Progenitor cell of endocrine pancreas (in vitro differentiated cells): ENCODE measurements around the gene DENND6B. TPM values are rescaled to one million over a fixed set of nuclear protein-coding genes. Genes with fewer than 3 reads are reported as not detected.

Experiments
- DNase-seq: peaks from one replicate; pipeline ENCODE4 v3.0.0; 2021; ENCODE audit warnings: low spot score; ENCODE audit not compliant: unreplicated experiment
- H3K27ac Mint-ChIP-seq: 2 replicates; pipeline ENCODE4 v1.8.0; 2021; ENCODE audit warnings: mild to moderate bottlenecking, moderate library complexity, mixed read lengths
- H3K27me3 Mint-ChIP-seq: 2 replicates; pipeline ENCODE4 v1.8.0; 2021; ENCODE audit warnings: mixed read lengths
- H3K36me3 Mint-ChIP-seq: 2 replicates; pipeline ENCODE4 v1.8.0; 2022; ENCODE audit warnings: mixed read lengths; ENCODE audit not compliant: insufficient read depth
- H3K4me1 Mint-ChIP-seq: 2 replicates; pipeline ENCODE4 v1.8.0; 2021; ENCODE audit warnings: low read depth, mixed read lengths
- H3K4me3 Mint-ChIP-seq: 2 replicates; pipeline ENCODE4 v1.8.0; 2021; ENCODE audit warnings: low read depth, mild to moderate bottlenecking, moderate library complexity, mixed read lengths
- H3K9me3 Mint-ChIP-seq: 2 replicates; pipeline ENCODE4 v1.8.0; 2021; ENCODE audit warnings: low read depth, mixed read lengths
- total RNA-seq: library from RNA; stranded (reverse); gene quantifications from 2 replicates; pipeline ENCODE4 v1.2.1, GENCODE V29; 2021
- TF ChIP-seq, protein P1 (sequence below): fragments of 200-600 bp; sonication (generic); IDR thresholded peaks from one replicate; pipeline ENCODE4 v1.5.0; 2021; ENCODE audit warnings: antibody characterized with exemption, mild to moderate bottlenecking; ENCODE audit not compliant: unreplicated experiment

Gene DENND6B
- total RNA-seq, 1 donor from 2014 or later = 36.4 TPM

DNA sequence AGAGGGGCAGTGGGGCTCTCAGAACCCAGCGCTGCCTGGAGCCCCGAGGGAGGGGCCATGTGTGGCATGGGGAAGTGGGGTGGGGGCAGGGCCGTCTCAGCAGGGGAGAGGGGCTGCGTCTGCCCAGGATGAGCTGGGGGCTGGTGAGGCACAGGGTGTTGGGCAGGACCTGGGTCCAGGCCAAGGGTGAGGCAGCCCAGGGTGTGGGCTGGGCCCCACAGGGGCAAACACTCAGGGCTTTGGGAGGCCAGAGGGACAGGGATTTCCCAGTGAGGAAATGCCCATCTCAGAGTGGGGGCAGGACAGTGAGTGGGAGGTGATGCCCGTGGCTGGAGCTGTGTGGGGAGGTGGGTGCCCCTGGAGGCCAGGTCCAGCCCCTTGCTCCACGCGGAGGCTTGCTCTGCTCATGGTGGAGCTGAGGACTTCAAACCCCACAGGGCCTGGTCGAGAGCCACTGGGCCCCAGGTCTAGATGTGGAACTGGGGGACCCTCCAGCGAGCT, 24.7 kb downstream of the DENND6B start:
- no peak overlapping the region for H3K4me3 Mint-ChIP-seq
- no peak overlapping the region for H3K27ac Mint-ChIP-seq
- H3K9me3 Mint-ChIP-seq = no peaks in the 10 kb centered on the region
- H3K27me3 Mint-ChIP-seq = no peaks in the 10 kb centered on the region
- no peak for DNase-seq
- no peaks in the 10 kb centered on the region for H3K36me3 Mint-ChIP-seq
- TF ChIP-seq, protein P1, sequence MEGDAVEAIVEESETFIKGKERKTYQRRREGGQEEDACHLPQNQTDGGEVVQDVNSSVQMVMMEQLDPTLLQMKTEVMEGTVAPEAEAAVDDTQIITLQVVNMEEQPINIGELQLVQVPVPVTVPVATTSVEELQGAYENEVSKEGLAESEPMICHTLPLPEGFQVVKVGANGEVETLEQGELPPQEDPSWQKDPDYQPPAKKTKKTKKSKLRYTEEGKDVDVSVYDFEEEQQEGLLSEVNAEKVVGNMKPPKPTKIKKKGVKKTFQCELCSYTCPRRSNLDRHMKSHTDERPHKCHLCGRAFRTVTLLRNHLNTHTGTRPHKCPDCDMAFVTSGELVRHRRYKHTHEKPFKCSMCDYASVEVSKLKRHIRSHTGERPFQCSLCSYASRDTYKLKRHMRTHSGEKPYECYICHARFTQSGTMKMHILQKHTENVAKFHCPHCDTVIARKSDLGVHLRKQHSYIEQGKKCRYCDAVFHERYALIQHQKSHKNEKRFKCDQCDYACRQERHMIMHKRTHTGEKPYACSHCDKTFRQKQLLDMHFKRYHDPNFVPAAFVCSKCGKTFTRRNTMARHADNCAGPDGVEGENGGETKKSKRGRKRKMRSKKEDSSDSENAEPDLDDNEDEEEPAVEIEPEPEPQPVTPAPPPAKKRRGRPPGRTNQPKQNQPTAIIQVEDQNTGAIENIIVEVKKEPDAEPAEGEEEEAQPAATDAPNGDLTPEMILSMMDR = no peak
- peaks cover 22% of the 10 kb centered on the region for H3K4me1 Mint-ChIP-seq

DNA sequence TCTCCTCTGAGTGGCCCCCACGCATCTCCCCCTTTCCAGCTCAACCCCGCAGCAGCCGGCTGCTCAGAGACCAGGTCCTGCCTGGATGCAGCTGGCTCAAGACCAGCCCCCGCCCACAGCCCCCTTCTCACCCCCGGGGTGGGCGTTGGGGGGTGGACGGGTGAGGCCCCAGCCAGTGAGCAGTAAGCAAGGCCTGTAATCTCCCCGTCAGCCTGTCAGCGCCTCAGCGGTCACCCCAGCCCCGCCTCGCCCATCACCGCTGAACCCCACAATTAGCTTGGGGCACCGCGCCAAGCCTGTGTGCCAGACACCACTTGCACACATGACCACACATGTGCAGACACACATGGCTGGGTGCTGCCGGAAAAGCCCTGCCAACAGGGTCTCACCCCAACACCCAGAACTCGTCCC, 25.2 kb downstream of the DENND6B start:
- Mint-ChIP-seq H3K4me1 (peaks cover 22% of the 10 kb centered on the region), H3K27ac (no peak overlapping the region), H3K36me3 (no peaks in the 10 kb centered on the region), H3K9me3 (no peaks in the 10 kb centered on the region), H3K27me3 (no peaks in the 10 kb centered on the region), H3K4me3 (no peak overlapping the region)
- TF ChIP-seq, protein P1 = no peak
- DNase-seq = no peak

DNA sequence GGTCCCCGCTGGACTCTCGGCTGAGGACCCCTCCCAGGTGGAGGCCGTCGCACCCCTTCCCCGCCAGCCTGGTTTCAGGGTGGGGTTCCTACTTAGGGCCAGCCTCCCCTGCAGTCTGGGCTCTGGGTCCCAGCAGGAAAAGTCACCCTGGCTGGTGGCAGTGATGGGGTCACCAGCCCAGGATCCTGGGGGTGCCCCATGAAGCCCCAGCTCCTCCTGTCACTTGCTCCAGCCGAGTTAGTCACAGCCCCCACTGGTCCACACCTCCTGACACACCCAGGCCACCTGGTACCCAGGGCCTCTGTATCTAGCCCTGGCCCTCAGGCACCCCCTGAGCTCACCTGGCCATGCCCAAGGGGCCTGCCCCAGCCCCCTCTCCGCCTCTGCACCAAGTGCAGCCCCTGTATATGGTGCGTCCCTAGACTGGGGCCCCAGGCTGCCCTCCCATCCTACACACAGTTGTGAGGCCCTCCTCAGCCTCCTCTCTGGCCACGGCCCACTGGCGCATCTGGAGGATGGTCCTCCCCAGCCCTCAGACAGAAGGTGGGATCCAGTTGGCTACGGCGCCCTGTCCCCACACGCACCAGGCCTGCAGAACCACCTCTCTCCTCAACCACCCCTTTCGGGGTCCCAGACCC, 26.1 kb downstream of the DENND6B start:
- H3K27ac Mint-ChIP-seq = peak overlapping the region; percentile 10
- TF ChIP-seq, protein P1 = no peak

DNA sequence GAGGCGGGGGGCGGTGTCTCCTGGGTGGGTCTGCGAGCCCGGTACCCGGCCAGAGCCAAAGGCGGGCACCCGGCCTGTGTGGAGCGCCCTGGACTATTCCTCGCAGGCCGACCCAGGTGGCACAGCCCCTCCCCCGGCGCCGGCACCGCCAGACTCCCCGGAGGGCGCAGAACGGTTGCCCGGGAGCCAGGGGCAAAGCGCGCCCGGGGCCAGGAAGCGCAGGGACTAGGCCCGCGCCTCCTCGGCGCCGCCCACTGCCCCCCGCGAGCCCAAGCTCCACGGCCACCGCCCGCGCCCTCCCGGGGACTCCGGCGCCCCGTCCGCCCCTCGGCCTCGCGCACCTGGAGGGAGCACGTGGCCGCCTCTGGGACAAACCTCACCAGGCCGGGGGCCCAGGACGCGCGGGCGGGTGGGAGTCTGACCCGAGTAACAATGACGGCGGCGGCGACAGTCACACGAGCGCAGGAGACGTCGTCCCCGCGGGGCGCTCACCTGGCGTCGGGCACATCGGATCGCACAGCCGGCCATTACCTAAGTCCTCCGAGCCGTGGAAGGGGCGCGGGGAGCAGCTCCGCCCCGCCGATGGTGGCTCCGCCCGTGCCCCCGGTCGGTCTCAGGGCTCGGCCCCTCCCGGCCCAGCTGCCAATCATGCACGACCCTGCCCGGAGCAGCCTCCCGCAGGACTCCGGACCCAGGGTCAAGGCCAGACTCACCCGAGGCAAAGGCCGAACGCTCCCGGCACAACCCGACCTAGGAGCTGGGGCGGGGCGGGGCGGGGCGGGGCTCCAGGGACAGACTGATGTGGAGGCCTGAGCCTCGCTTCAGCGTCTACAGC, 26.8 kb downstream of the DENND6B start:
- no peak for DNase-seq
- no peak overlapping the region for H3K4me3 Mint-ChIP-seq
- H3K4me1 Mint-ChIP-seq = peaks cover 18% of the 10 kb centered on the region
- no peaks in the 10 kb centered on the region for H3K9me3 Mint-ChIP-seq
- H3K27me3 Mint-ChIP-seq = no peaks in the 10 kb centered on the region
- no peak overlapping the region for H3K27ac Mint-ChIP-seq
- TF ChIP-seq, protein P1 = peak; percentile 8
- no peaks in the 10 kb centered on the region for H3K36me3 Mint-ChIP-seq

More for the DNA sequence above, 26.1 kb downstream of the DENND6B start:
- Mint-ChIP-seq H3K4me1 (peaks cover 15% of the 10 kb centered on the region), H3K9me3 (no peaks in the 10 kb centered on the region), H3K36me3 (no peaks in the 10 kb centered on the region), H3K27me3 (no peaks in the 10 kb centered on the region), H3K4me3 (no peak overlapping the region)
- no peak for DNase-seq

DNA sequence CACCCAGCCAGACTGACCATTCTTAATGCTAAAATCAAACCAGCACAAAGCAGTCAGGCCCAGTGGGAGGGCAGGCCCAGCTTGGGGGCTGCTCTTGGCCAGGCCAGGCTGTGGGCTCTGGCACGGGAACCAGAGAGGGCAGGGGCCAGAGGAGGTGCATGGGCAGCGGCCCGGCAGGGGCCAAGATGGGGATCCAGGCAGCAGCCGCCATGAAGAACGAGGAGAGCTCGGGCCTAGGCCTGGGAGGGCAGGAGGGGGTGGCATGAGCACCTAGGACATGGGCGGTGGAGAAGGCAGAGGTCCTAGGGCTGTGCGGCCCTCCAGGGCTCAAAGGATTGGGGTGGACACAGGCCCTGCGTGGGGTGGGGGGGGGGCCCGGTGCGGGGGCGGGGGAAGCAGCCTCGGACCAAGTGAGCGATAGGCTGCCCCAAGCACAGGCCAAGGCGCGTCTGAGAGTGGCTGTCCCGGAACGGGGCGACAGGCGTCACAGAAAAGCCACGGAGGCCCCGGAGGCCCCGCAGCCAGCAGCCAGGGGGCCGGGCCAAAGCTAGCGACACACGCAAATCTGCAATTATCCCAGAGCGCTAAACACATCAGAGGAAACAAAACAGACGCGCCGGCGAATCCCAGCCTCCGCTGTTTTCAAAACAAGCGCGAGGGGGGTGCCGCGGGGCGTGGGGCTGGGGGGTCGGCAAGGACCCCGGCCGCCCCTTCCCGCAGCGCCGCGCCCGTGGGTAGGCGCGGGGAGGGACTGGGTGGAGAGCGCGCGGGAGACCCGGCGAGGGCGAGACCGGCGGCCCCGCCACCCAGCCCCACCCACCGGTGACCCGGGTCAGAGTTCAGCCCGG, 27.7 kb downstream of the DENND6B start:
- no peak overlapping the region for H3K27ac Mint-ChIP-seq

More for the DNA sequence above, 27.7 kb downstream of the DENND6B start:
- Mint-ChIP-seq H3K27me3 (no peaks in the 10 kb centered on the region), H3K4me1 (peaks cover 16% of the 10 kb centered on the region), H3K4me3 (peak overlapping the region; percentile 29), H3K36me3 (no peaks in the 10 kb centered on the region), H3K9me3 (no peaks in the 10 kb centered on the region)
- TF ChIP-seq, protein P1 = no peak
- DNase-seq = no peak
